Endodermal cell (in vitro differentiated cells): ENCODE measurements around the gene OR52K2. TPM values are rescaled to one million over a fixed set of nuclear protein-coding genes. Genes with fewer than 3 reads are reported as not detected.

ENCODE experiments used
- DNase-seq: peaks from one replicate; pipeline ENCODE4 v3.0.0-alpha.2; 2017
- H3K27ac ChIP-seq: 2 replicates; pipeline ENCODE4 v1.5.1; 2013; ENCODE audit warnings: mild to moderate bottlenecking, low read depth, low read length, moderate library complexity
- H3K27me3 ChIP-seq: 2 replicates; pipeline ENCODE4 v1.6.1; 2013; ENCODE audit warnings: mild to moderate bottlenecking, low read length, moderate library complexity; ENCODE audit not compliant: insufficient read depth, control insufficient read depth, poor library complexity, severe bottlenecking
- H3K36me3 ChIP-seq: 2 replicates; pipeline ENCODE4 v1.7.0; 2013; ENCODE audit warnings: mild to moderate bottlenecking, low read length, moderate library complexity; ENCODE audit not compliant: control insufficient read depth, insufficient read depth
- H3K4me1 ChIP-seq: one replicate; pipeline ENCODE4 v1.7.0; 2013; ENCODE audit warnings: low read length; ENCODE audit not compliant: control insufficient read depth, insufficient read depth
- H3K4me3 ChIP-seq: 2 replicates; pipeline ENCODE4 v1.5.1; 2013; ENCODE audit warnings: mild to moderate bottlenecking, low read length, moderate library complexity
- H3K9ac ChIP-seq: 2 replicates; pipeline ENCODE4 v1.6.1; 2013; ENCODE audit warnings: mild to moderate bottlenecking, low read length, moderate library complexity; ENCODE audit not compliant: poor library complexity, severe bottlenecking; ENCODE audit errors: extremely low read depth
- H3K9me3 ChIP-seq: 2 replicates; pipeline ENCODE4 v1.6.1; 2013; ENCODE audit warnings: mild to moderate bottlenecking, low read length, moderate library complexity; ENCODE audit not compliant: control insufficient read depth
- H3K27ac Mint-ChIP-seq: 2 replicates; pipeline ENCODE4 v1.8.0; 2020; ENCODE audit warnings: mixed read lengths
- H3K27me3 Mint-ChIP-seq: 2 replicates; pipeline ENCODE4 v1.8.0; 2021; ENCODE audit warnings: mild to moderate bottlenecking, mixed read lengths; ENCODE audit not compliant: insufficient read depth
- H3K36me3 Mint-ChIP-seq: 2 replicates; pipeline ENCODE4 v1.8.0; 2020; ENCODE audit warnings: low read depth, mixed read lengths
- H3K4me1 Mint-ChIP-seq: 2 replicates; pipeline ENCODE4 v1.8.0; 2020; ENCODE audit warnings: mixed read lengths
- H3K4me3 Mint-ChIP-seq: 2 replicates; pipeline ENCODE4 v1.8.0; 2020; ENCODE audit warnings: mild to moderate bottlenecking, moderate library complexity, mixed read lengths
- H3K9me3 Mint-ChIP-seq: 2 replicates; pipeline ENCODE4 v1.8.0; 2020; ENCODE audit warnings: mild to moderate bottlenecking, mixed read lengths
- WGBS, 2 experiments: methylation state at CpG; one replicate each; pipeline versions ENCODE4 v1.1.5 to v1.1.7; 2013; ENCODE audit warnings: missing lambda C conversion rate in 2 of 2, mixed read lengths in 1 of 2; ENCODE audit not compliant: insufficient coverage in 1 of 2, insufficient read length in 1 of 2; 5-methylcytosine and 5-hydroxymethylcytosine counted together
- total RNA-seq, 2 donors: library from RNA; stranded (reverse); fragmentation: NEBNext Ultra II Directional in 1 of 2; extraction: Animal tissue kit (Norgen Biotek cat#: 25700) in 1 of 2; gene quantifications; 2 replicates in 1 of 2; 3 replicates in 1 of 2; pipeline ENCODE4 v1.2.1, GENCODE V29; 2021
- TF ChIP-seq, protein P1 (sequence below): fragments of 200-600 bp; sonication (generic); conservative IDR thresholded peaks from 2 replicates; pipeline ENCODE4 v1.5.0; 2021; ENCODE audit warnings: antibody characterized with exemption, mild to moderate bottlenecking

The OR52K2 gene
- total RNA-seq, 2 donors from 2014 or later: not detected

DNA sequence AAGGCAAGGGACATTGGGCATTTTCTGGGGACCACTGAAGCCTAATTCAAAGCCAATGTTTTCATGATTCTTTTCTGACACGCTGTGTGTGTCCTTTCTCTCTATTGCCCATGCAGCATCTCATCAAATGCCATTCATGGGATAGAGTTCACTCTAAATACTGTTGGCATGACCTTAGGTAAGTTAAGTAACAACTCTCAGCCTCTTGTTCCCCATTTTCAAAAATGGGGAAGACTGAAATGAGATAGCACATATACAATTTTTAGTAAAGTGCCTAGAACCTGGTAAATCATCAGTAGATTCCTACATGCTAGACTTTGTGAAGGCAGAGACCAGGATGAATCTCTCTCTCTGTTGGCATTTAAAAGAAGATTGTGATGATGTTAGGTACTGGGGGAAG lies 12.7 kb upstream of the OR52K2 start:
- Mint-ChIP-seq H3K4me1 (no peaks in the 10 kb centered on the region), H3K4me3 (no peak overlapping the region), H3K9me3 (no peaks in the 10 kb centered on the region), H3K27ac (no peak overlapping the region), H3K27me3 (no peaks in the 10 kb centered on the region), H3K36me3 (no peaks in the 10 kb centered on the region)
- Histone ChIP-seq H3K9ac (no peak overlapping the region), H3K36me3 (no peaks in the 10 kb centered on the region), H3K4me3 (no peak overlapping the region), H3K27me3 (no peaks in the 10 kb centered on the region), H3K9me3 (no peaks in the 10 kb centered on the region), H3K27ac (no peak overlapping the region), H3K4me1 (no peaks in the 10 kb centered on the region)
- TF ChIP-seq, protein P1, sequence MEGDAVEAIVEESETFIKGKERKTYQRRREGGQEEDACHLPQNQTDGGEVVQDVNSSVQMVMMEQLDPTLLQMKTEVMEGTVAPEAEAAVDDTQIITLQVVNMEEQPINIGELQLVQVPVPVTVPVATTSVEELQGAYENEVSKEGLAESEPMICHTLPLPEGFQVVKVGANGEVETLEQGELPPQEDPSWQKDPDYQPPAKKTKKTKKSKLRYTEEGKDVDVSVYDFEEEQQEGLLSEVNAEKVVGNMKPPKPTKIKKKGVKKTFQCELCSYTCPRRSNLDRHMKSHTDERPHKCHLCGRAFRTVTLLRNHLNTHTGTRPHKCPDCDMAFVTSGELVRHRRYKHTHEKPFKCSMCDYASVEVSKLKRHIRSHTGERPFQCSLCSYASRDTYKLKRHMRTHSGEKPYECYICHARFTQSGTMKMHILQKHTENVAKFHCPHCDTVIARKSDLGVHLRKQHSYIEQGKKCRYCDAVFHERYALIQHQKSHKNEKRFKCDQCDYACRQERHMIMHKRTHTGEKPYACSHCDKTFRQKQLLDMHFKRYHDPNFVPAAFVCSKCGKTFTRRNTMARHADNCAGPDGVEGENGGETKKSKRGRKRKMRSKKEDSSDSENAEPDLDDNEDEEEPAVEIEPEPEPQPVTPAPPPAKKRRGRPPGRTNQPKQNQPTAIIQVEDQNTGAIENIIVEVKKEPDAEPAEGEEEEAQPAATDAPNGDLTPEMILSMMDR: no peak
- DNase-seq: no peak
- WGBS, 2 experiments: 80 to 96% methylated on average over 1 of the region's 1 CpG

DNA sequence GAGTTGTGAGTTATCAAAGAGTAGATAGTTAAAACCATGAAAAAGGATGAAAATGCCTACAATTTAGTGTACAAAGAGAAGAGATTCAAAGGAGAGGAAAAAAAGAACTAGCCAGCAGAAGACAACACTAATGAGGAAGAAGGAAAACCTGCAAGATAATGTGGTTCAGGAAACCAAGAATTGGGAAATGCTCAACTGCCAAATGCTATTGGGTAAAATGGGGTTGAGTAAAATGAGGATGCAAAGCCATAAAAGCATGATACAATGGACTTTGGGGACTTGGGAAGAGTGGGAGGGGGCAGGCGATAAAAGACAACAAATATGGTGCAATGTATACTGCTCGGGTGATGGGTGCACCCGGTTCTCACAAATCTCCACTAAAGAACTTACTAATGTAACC lies 7.6 kb upstream of the OR52K2 start:
- Mint-ChIP-seq H3K27ac (no peak overlapping the region), H3K9me3 (no peaks in the 10 kb centered on the region), H3K27me3 (no peaks in the 10 kb centered on the region), H3K36me3 (no peaks in the 10 kb centered on the region), H3K4me1 (no peaks in the 10 kb centered on the region), H3K4me3 (no peak overlapping the region)
- DNase-seq: no peak
- H3K27me3 ChIP-seq: no peaks in the 10 kb centered on the region
- no peaks in the 10 kb centered on the region for H3K36me3 ChIP-seq
- no peak overlapping the region for H3K4me3 ChIP-seq
- no peaks in the 10 kb centered on the region for H3K9me3 ChIP-seq
- H3K9ac ChIP-seq: no peak overlapping the region
- no peak overlapping the region for H3K27ac ChIP-seq
- 100% methylated on average over 1 of the region's 3 CpGs for WGBS, 2 experiments
- TF ChIP-seq, protein P1: no peak
- no peaks in the 10 kb centered on the region for H3K4me1 ChIP-seq

DNA sequence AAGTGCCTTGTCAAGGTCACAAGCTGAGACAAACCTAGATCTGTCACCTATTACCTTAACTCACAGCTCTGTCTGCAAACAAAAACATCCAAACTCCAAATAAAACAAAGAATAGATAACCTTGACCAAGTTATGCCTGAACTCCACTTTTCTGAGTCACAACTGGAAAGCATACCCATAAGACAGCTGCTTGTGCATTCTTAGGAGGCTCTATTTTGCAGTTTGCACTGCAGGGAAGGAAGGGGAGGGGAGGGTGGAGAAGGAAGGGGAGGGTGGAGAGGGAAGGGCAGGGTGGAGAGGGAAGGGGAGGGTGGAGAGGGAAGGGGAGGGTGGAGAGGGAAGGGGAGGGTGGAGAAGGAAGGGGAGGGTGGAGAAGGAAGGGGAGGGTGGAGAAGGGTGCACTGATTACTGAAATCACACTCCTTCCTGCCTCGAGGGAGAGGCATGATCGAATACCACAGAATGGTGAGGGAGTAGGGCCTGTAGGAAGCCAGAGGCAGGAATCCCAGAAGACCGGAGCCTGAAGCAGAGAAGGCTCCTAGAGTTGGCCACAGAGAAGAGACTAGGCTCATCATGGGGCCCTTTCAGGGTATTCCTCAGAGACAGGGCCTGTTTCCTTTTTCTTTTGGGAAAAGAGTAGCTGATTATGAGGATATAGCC lies 5.7 kb upstream of the OR52K2 start:
- Histone ChIP-seq H3K9me3 (no peaks in the 10 kb centered on the region), H3K36me3 (no peaks in the 10 kb centered on the region), H3K9ac (no peak overlapping the region), H3K27ac (no peak overlapping the region), H3K4me1 (no peaks in the 10 kb centered on the region), H3K4me3 (no peak overlapping the region), H3K27me3 (no peaks in the 10 kb centered on the region)
- TF ChIP-seq, protein P1: no peak
- WGBS, 2 experiments: 60 to 81% methylated on average over 1 to 3 of the region's 3 CpGs
- H3K4me3 Mint-ChIP-seq: no peak overlapping the region
- DNase-seq: no peak
- no peaks in the 10 kb centered on the region for H3K36me3 Mint-ChIP-seq
- H3K27ac Mint-ChIP-seq: no peak overlapping the region
- H3K9me3 Mint-ChIP-seq: no peaks in the 10 kb centered on the region
- H3K4me1 Mint-ChIP-seq: no peaks in the 10 kb centered on the region
- H3K27me3 Mint-ChIP-seq: no peaks in the 10 kb centered on the region
